Neural progenitor cell (in vitro differentiated cells): ENCODE results near the gene CKAP4. TPM values are rescaled to one million over a fixed set of nuclear protein-coding genes. Genes with fewer than 3 reads are reported as not detected.

Experiments used
- DNase-seq: peaks from one replicate; pipeline ENCODE4 v3.0.0-alpha.2; 2016; ENCODE audit warnings: low spot score
- H2AFZ ChIP-seq: fragments of 200-600 bp; sonication (generic); replicated peaks from 2 replicates; pipeline ENCODE4 v1.6.1; 2016; ENCODE audit warnings: antibody characterized with exemption
- H3F3A ChIP-seq: fragments of 200-600 bp; sonication (generic); 2 replicates; pipeline ENCODE4 v1.6.1; 2016; ENCODE audit warnings: antibody characterized with exemption, low read depth
- H3K27ac ChIP-seq: fragments of 200-600 bp; sonication (generic); 2 replicates; pipeline ENCODE4 v1.5.1; 2016; ENCODE audit warnings: mild to moderate bottlenecking
- H3K27me3 ChIP-seq: fragments of 200-600 bp; sonication (generic); 2 replicates; pipeline ENCODE4 v1.6.1; 2016; ENCODE audit warnings: mild to moderate bottlenecking, moderate library complexity
- H3K36me3 ChIP-seq: fragments of 200-600 bp; sonication (generic); 2 replicates; pipeline ENCODE4 v1.5.1; 2016
- H3K4me1 ChIP-seq: fragments of 200-600 bp; sonication (generic); 2 replicates; pipeline ENCODE4 v1.6.1; 2016; ENCODE audit warnings: mixed run types
- H3K4me2 ChIP-seq: fragments of 200-600 bp; sonication (generic); 2 replicates; pipeline ENCODE4 v1.6.1; 2016
- H3K4me3 ChIP-seq: fragments of 200-600 bp; sonication (generic); 2 replicates; pipeline ENCODE4 v1.5.1; 2016
- H3K79me2 ChIP-seq: fragments of 200-600 bp; sonication (generic); 2 replicates; pipeline ENCODE4 v1.6.1; 2016; ENCODE audit warnings: low read depth
- H3K9ac ChIP-seq: fragments of 200-600 bp; sonication (generic); 2 replicates; pipeline ENCODE4 v1.6.1; 2016
- H3K9me3 ChIP-seq: fragments of 200-600 bp; sonication (generic); 2 replicates; pipeline ENCODE4 v1.5.1; 2016; ENCODE audit warnings: low read depth
- H4K20me1 ChIP-seq: fragments of 200-600 bp; sonication (generic); 2 replicates; pipeline ENCODE4 v1.6.1; 2016; ENCODE audit warnings: low read depth
- H3K27ac Mint-ChIP-seq: 3 replicates; pipeline ENCODE4 v1.8.0; 2021; ENCODE audit warnings: mixed read lengths
- H3K27me3 Mint-ChIP-seq: 2 replicates; pipeline ENCODE4 v1.8.0; 2022; ENCODE audit warnings: low read depth, mild to moderate bottlenecking, inconsistent platforms, moderate library complexity, mixed read lengths; ENCODE audit not compliant: insufficient read depth
- H3K36me3 Mint-ChIP-seq: 3 replicates; pipeline ENCODE4 v1.8.0; 2021; ENCODE audit warnings: mixed read lengths
- H3K4me1 Mint-ChIP-seq: 3 replicates; pipeline ENCODE4 v1.8.0; 2021; ENCODE audit warnings: mixed read lengths
- H3K4me3 Mint-ChIP-seq: 3 replicates; pipeline ENCODE4 v1.8.0; 2021; ENCODE audit warnings: mild to moderate bottlenecking, moderate library complexity, mixed read lengths
- H3K9me3 Mint-ChIP-seq: 3 replicates; pipeline ENCODE4 v1.8.0; 2020; ENCODE audit warnings: mixed read lengths
- EZH2 ChIP-seq: fragments of 200-600 bp; sonication (generic); IDR thresholded peaks from 2 replicates; pipeline ENCODE4 v1.6.1; 2017; ENCODE audit warnings: antibody characterized with exemption, mild to moderate bottlenecking, moderate library complexity
- EZH2phosphoT487 ChIP-seq: fragments of 200-600 bp; sonication (generic); IDR thresholded peaks from 2 replicates; pipeline ENCODE4 v1.6.1; 2017; ENCODE audit warnings: antibody characterized with exemption
- total RNA-seq: library from RNA; depleted of rRNA; stranded (reverse); fragments of >200 nt; gene quantifications from 2 replicates; pipeline ENCODE4 v1.2.3, GENCODE V29; 2015; ENCODE audit warnings: low replicate concordance
- TF ChIP-seq, protein P1 (sequence below): fragments of 200-600 bp; sonication (generic); IDR thresholded peaks from 2 replicates; pipeline ENCODE4 v1.5.1; 2017; ENCODE audit warnings: antibody characterized with exemption, mild to moderate bottlenecking

CKAP4 gene
- total RNA-seq, 1 donor from 2014 or later, result 58.7 TPM

DNA sequence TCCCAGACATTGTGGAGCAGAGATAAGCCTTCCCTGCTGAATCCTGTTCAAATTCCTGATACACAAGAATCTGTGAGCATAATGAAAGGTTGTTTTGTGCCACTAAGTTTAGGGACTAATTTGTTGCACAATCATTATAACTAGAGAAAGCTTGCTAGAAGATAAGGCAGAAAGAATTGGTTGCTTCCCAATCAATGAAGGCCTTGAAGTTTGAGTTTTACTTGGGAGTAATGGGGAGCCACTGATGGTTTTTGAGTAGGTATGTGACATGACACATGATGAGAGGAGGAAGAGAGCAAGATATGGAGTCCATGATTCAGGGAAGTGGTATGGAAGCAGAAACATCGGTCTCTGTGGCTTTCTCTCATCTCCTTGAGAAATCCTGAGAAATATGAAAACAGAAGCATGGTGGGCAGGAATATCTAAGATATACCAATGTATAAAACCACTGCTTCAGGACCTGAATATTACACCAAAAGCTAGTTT, 41.4 kb upstream of the CKAP4 start:
- H3K4me2 ChIP-seq, result no peak overlapping the region

DNA sequence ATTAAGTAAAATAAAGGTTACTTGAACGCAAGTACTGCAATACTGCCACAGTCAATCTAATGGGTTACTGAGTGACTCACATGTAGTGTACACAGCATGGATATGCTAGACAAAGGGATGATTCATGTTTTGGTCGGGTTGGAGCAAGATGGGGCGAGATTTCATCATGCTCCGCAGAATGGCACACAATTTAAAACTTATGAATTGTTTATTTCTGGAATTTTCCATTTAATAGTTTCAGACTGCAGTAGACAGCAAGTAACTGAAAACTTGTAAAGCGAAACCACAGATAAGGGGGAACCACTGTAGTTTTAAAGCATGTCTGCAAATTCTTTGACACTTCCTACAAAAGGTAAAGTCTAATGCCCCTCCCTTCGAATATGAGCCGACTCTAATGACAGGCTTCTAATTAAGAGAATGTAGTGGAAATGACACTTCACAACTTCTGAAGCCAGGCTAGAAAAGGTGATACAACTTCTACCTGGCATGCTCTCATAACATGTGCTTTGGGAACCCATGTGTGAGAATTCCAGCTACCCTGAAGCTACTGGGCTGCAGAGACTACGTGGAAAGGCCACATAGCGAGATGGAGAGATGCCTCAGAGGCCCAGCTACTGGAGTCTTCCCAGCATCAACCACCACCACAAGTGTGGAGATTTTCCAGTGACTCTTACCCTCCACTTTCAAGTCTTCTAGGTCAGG, 40.8 kb upstream of the CKAP4 start:
- Mint-ChIP-seq H3K36me3 (no peaks in the 10 kb centered on the region), H3K27ac (no peak overlapping the region), H3K4me3 (no peak overlapping the region), H3K27me3 (no peaks in the 10 kb centered on the region), H3K9me3 (no peaks in the 10 kb centered on the region), H3K4me1 (peaks cover 8% of the 10 kb centered on the region)
- no peak overlapping the region for H3K9ac ChIP-seq
- H4K20me1 ChIP-seq, result no peaks in the 10 kb centered on the region
- DNase-seq, result no peak
- H3K27me3 ChIP-seq, result no peaks in the 10 kb centered on the region
- H3F3A ChIP-seq, result no peaks in the 10 kb centered on the region
- no peak overlapping the region for H3K4me2 ChIP-seq
- H3K4me3 ChIP-seq, result no peak overlapping the region
- no peak for TF ChIP-seq EZH2phosphoT487
- TF ChIP-seq, protein P1, sequence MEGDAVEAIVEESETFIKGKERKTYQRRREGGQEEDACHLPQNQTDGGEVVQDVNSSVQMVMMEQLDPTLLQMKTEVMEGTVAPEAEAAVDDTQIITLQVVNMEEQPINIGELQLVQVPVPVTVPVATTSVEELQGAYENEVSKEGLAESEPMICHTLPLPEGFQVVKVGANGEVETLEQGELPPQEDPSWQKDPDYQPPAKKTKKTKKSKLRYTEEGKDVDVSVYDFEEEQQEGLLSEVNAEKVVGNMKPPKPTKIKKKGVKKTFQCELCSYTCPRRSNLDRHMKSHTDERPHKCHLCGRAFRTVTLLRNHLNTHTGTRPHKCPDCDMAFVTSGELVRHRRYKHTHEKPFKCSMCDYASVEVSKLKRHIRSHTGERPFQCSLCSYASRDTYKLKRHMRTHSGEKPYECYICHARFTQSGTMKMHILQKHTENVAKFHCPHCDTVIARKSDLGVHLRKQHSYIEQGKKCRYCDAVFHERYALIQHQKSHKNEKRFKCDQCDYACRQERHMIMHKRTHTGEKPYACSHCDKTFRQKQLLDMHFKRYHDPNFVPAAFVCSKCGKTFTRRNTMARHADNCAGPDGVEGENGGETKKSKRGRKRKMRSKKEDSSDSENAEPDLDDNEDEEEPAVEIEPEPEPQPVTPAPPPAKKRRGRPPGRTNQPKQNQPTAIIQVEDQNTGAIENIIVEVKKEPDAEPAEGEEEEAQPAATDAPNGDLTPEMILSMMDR, result no peak
- no peak for TF ChIP-seq EZH2
- H2AFZ ChIP-seq, result no peak overlapping the region
- H3K9me3 ChIP-seq, result no peaks in the 10 kb centered on the region
- no peaks in the 10 kb centered on the region for H3K36me3 ChIP-seq
- no peaks in the 10 kb centered on the region for H3K79me2 ChIP-seq
- no peaks in the 10 kb centered on the region for H3K4me1 ChIP-seq
- no peak overlapping the region for H3K27ac ChIP-seq

More for the DNA sequence above, 41.4 kb upstream of the CKAP4 start:
- Histone ChIP-seq H3K27ac (no peak overlapping the region), H2AFZ (no peak overlapping the region), H3K79me2 (no peaks in the 10 kb centered on the region), H3K9ac (no peak overlapping the region), H3K9me3 (no peaks in the 10 kb centered on the region), H3K36me3 (no peaks in the 10 kb centered on the region), H3K4me1 (no peaks in the 10 kb centered on the region), H4K20me1 (no peaks in the 10 kb centered on the region), H3K4me3 (no peak overlapping the region), H3K27me3 (no peaks in the 10 kb centered on the region), H3F3A (no peaks in the 10 kb centered on the region)
- TF ChIP-seq, protein P1, result no peak
- TF ChIP-seq EZH2 (no peak), EZH2phosphoT487 (no peak)
- peaks cover 8% of the 10 kb centered on the region for H3K4me1 Mint-ChIP-seq
- DNase-seq, result no peak
- H3K4me3 Mint-ChIP-seq, result no peak overlapping the region
- no peak overlapping the region for H3K27ac Mint-ChIP-seq
- peaks cover 2% of the 10 kb centered on the region for H3K27me3 Mint-ChIP-seq
- no peaks in the 10 kb centered on the region for H3K36me3 Mint-ChIP-seq
- no peaks in the 10 kb centered on the region for H3K9me3 Mint-ChIP-seq

DNA sequence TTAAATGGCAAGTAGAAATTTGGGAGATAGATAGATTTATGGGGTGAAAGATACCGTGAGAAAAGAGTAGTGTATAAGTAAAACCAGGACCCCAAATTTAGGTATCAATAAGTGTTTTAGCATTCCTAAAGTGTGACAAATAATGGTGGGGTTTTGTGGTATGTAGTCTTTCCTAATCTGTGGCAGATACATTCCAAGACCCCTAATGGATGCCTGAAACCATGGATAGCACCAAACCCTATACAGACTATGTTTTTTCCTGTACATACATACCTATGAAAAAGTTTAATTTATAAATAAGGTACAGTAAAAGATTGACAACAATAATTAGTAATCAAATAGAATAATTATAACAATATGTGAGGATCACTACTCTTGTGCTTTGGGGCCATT, 40.3 kb upstream of the CKAP4 start:
- no peaks in the 10 kb centered on the region for H3K27me3 ChIP-seq
- H3F3A ChIP-seq, result no peaks in the 10 kb centered on the region
- Mint-ChIP-seq H3K36me3 (no peaks in the 10 kb centered on the region), H3K4me1 (peaks cover 8% of the 10 kb centered on the region), H3K9me3 (no peaks in the 10 kb centered on the region), H3K27ac (no peak overlapping the region), H3K4me3 (no peak overlapping the region), H3K27me3 (no peaks in the 10 kb centered on the region)
- H3K4me1 ChIP-seq, result no peaks in the 10 kb centered on the region
- H3K4me3 ChIP-seq, result no peak overlapping the region
- no peak overlapping the region for H3K4me2 ChIP-seq
- TF ChIP-seq, protein P1, result no peak
- TF ChIP-seq EZH2phosphoT487 (no peak), EZH2 (no peak)
- no peak for DNase-seq
- H4K20me1 ChIP-seq, result no peaks in the 10 kb centered on the region
- H2AFZ ChIP-seq, result no peak overlapping the region
- no peaks in the 10 kb centered on the region for H3K36me3 ChIP-seq
- no peak overlapping the region for H3K9ac ChIP-seq
- H3K27ac ChIP-seq, result no peak overlapping the region
- no peaks in the 10 kb centered on the region for H3K79me2 ChIP-seq
- no peaks in the 10 kb centered on the region for H3K9me3 ChIP-seq
